GM23338 (cell line): ENCODE results near the gene KIAA1614.

Experiments used
- CREB1 ChIP-seq: fragments of 250-450 bp; sonication (Bioruptor Pico); IDR thresholded peaks from 2 replicates; pipeline ENCODE4 v1.5.0; 2020; ENCODE audit warnings: low read depth, mild to moderate bottlenecking, moderate library complexity
- EZH2 ChIP-seq: fragments of 200-600 bp; sonication (generic); IDR thresholded peaks from one replicate; pipeline ENCODE4 v1.8.0; 2017; ENCODE audit warnings: antibody characterized with exemption, mild to moderate bottlenecking, low read depth; ENCODE audit not compliant: unreplicated experiment
- EZH2phosphoT487 ChIP-seq: fragments of 200-600 bp; sonication (generic); IDR thresholded peaks from one replicate; pipeline ENCODE4 v1.8.1; 2018; ENCODE audit warnings: antibody characterized with exemption; ENCODE audit not compliant: unreplicated experiment
- POLR2AphosphoS5 ChIP-seq: IDR thresholded peaks from 2 replicates; pipeline ENCODE4 v1.6.1; 2016; ENCODE audit warnings: antibody characterized with exemption, low read depth
- STAT1 ChIP-seq: IDR thresholded peaks from one replicate; pipeline ENCODE4 v1.6.1; 2016; ENCODE audit warnings: antibody characterized with exemption; ENCODE audit not compliant: unreplicated experiment
- ZNF331 ChIP-seq: fragments of 250-450 bp; sonication (Bioruptor Pico); IDR thresholded peaks from 2 replicates; pipeline ENCODE4 v1.5.0; 2020; ENCODE audit warnings: low read depth, mild to moderate bottlenecking, moderate library complexity
- TF ChIP-seq, protein P1 (sequence below), 2 experiments: fragments of 200-600 bp in 1 of 2; sonication (generic) in 1 of 2; conservative IDR thresholded peaks; 2 replicates each; pipeline versions ENCODE4 v1.5.1 to v1.6.1; 2016 to 2017; ENCODE audit warnings: antibody characterized with exemption in 2 of 2, low read depth in 2 of 2, mild to moderate bottlenecking in 2 of 2, moderate library complexity in 1 of 2
- TF ChIP-seq, protein P2 (sequence below): IDR thresholded peaks from one replicate; pipeline ENCODE4 v1.6.1; 2018; ENCODE audit warnings: antibody characterized with exemption; ENCODE audit not compliant: unreplicated experiment
- TF ChIP-seq, protein P3 (sequence below): IDR thresholded peaks from 2 replicates; pipeline ENCODE4 v1.6.1; 2016; ENCODE audit warnings: antibody characterized with exemption

DNA sequence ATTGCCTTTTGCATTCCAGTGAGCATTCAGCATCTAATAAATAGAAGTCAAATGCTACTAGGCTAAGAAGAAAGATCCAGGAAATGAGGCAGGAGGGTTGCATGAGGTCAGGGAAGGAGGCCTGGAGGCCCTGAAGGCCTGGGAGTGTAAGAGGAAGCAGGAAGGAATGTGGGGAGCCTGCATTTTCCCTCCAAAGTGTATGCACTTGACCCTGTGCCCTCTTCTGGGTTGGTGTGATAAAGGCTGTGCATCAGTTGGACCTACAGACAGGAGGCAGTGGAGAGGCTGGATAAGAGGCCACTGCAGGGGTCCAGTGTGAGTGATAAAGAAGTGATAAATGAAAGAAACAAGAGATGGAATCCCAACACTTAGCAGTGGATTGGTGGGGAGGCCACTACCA is 20.4 kb downstream of the KIAA1614 start:
- TF ChIP-seq CREB1 (no peak), POLR2AphosphoS5 (no peak), EZH2phosphoT487 (no peak), EZH2 (no peak), ZNF331 (CRISPR knock-in tag) (no peak), STAT1 (no peak)
- TF ChIP-seq, protein P1, sequence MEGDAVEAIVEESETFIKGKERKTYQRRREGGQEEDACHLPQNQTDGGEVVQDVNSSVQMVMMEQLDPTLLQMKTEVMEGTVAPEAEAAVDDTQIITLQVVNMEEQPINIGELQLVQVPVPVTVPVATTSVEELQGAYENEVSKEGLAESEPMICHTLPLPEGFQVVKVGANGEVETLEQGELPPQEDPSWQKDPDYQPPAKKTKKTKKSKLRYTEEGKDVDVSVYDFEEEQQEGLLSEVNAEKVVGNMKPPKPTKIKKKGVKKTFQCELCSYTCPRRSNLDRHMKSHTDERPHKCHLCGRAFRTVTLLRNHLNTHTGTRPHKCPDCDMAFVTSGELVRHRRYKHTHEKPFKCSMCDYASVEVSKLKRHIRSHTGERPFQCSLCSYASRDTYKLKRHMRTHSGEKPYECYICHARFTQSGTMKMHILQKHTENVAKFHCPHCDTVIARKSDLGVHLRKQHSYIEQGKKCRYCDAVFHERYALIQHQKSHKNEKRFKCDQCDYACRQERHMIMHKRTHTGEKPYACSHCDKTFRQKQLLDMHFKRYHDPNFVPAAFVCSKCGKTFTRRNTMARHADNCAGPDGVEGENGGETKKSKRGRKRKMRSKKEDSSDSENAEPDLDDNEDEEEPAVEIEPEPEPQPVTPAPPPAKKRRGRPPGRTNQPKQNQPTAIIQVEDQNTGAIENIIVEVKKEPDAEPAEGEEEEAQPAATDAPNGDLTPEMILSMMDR (conservative IDR thresholded peaks at IDR 0.05; ENCODE audit: low read depth in 2 of 2): peak; percentile 31 to 32; a peak in 3 of 4 replicates
- TF ChIP-seq, protein P2, sequence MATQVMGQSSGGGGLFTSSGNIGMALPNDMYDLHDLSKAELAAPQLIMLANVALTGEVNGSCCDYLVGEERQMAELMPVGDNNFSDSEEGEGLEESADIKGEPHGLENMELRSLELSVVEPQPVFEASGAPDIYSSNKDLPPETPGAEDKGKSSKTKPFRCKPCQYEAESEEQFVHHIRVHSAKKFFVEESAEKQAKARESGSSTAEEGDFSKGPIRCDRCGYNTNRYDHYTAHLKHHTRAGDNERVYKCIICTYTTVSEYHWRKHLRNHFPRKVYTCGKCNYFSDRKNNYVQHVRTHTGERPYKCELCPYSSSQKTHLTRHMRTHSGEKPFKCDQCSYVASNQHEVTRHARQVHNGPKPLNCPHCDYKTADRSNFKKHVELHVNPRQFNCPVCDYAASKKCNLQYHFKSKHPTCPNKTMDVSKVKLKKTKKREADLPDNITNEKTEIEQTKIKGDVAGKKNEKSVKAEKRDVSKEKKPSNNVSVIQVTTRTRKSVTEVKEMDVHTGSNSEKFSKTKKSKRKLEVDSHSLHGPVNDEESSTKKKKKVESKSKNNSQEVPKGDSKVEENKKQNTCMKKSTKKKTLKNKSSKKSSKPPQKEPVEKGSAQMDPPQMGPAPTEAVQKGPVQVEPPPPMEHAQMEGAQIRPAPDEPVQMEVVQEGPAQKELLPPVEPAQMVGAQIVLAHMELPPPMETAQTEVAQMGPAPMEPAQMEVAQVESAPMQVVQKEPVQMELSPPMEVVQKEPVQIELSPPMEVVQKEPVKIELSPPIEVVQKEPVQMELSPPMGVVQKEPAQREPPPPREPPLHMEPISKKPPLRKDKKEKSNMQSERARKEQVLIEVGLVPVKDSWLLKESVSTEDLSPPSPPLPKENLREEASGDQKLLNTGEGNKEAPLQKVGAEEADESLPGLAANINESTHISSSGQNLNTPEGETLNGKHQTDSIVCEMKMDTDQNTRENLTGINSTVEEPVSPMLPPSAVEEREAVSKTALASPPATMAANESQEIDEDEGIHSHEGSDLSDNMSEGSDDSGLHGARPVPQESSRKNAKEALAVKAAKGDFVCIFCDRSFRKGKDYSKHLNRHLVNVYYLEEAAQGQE: no peak
- TF ChIP-seq, protein P3, sequence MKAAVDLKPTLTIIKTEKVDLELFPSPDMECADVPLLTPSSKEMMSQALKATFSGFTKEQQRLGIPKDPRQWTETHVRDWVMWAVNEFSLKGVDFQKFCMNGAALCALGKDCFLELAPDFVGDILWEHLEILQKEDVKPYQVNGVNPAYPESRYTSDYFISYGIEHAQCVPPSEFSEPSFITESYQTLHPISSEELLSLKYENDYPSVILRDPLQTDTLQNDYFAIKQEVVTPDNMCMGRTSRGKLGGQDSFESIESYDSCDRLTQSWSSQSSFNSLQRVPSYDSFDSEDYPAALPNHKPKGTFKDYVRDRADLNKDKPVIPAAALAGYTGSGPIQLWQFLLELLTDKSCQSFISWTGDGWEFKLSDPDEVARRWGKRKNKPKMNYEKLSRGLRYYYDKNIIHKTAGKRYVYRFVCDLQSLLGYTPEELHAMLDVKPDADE: no peak
